GM03348 (cell line): ENCODE data around the gene PSMC4.
"Not testable (repeated sequence)": the region's sequence is repeated elsewhere in the genome, so short reads cannot be mapped to it uniquely, and the experiment has no call there.

Experiments used
- DNase-seq: peaks from one replicate; pipeline ENCODE4 v3.0.0; 2012; ENCODE audit warnings: low spot score

Gene PSMC4

GRCh38 chr19:39946532-39946931, 24.4 kb upstream of the PSMC4 start:
- DNase-seq: no peak

- DNase-seq: no peak
Observed at GRCh38 chr19:39949026-39949747, 21.8 kb upstream of the PSMC4 start.

- DNase-seq: no peak
Observed at GRCh38 chr19:39951065-39951650, 19.8 kb upstream of the PSMC4 start.

- peak; percentile 67 for DNase-seq
Observed at GRCh38 chr19:39951686-39952085, 19.3 kb upstream of the PSMC4 start.

GRCh38 chr19:39953915-39954314, 17.1 kb upstream of the PSMC4 start:
- no peak for DNase-seq

- DNase-seq: not testable (repeated sequence)
Observed at GRCh38 chr19:39957886-39958285, 13.1 kb upstream of the PSMC4 start.

GRCh38 chr19:39958942-39959341, 12.0 kb upstream of the PSMC4 start:
- DNase-seq: not testable (repeated sequence)

GRCh38 chr19:39959407-39959806, 11.6 kb upstream of the PSMC4 start:
- not testable (repeated sequence) for DNase-seq

- no peak for DNase-seq
Observed at GRCh38 chr19:39963898-39964297, 7.1 kb upstream of the PSMC4 start.

GRCh38 chr19:39966617-39967016, 4.3 kb upstream of the PSMC4 start:
- DNase-seq: no peak

- DNase-seq: no peak
Observed at GRCh38 chr19:39967561-39967960, 3.4 kb upstream of the PSMC4 start.

GRCh38 chr19:39968789-39969188, 2.2 kb upstream of the PSMC4 start:
- DNase-seq: no peak

- DNase-seq: no peak
Observed at GRCh38 chr19:39969266-39969665, 1.7 kb upstream of the PSMC4 start.

GRCh38 chr19:39969681-39970424, 1.1 kb upstream of the PSMC4 start:
- no peak for DNase-seq

GRCh38 chr19:39970425-39970674, 615 bp upstream of the PSMC4 start:
- no peak for DNase-seq

GRCh38 chr19:39971380-39972035, 543 bp downstream of the PSMC4 start:
- peak; percentile 37 for DNase-seq

- DNase-seq: no peak
Observed at GRCh38 chr19:39974377-39975155, 3.6 kb downstream of the PSMC4 start.

GRCh38 chr19:39982883-39983282, 11.9 kb downstream of the PSMC4 start:
- no peak for DNase-seq

GRCh38 chr19:39983695-39984300, 12.8 kb downstream of the PSMC4 start:
- DNase-seq: no peak

- DNase-seq: no peak
Observed at GRCh38 chr19:39986643-39987042, 15.7 kb downstream of the PSMC4 start.

GRCh38 chr19:39987167-39987566, 16.2 kb downstream of the PSMC4 start:
- no peak for DNase-seq

GRCh38 chr19:39987596-39987995, 16.6 kb downstream of the PSMC4 start:
- DNase-seq: no peak
